ENCODE results near the gene MESD.

The MESD gene

GRCh38 chr15:80958818-80959495 is 30.7 kb downstream of the MESD start:
- DNase-seq (ENCODE audit: low read depth) = no peak

GRCh38 chr15:80957976-80958375 is 31.6 kb downstream of the MESD start:
- no peak for DNase-seq (ENCODE audit: low read depth)

DNA sequence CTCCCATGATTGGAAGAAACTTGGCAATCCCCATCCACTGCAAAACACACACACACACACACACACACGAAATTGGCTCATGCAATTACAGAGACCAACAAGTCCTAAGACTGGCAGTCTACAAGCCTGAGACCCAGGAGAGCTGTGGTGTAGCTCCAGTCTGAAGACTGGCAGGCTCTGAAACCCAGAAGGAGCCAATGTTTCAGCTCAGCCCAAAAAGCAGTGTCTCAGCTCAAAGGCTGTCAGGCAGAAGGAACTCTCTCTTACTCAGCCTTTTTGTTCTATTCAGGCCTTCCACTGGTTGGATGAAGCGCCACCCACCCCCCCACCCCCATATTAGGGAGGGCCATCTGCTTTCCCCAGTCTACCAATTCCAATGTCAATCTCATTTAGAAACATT is 32.1 kb downstream of the MESD start:
- DNase-seq (ENCODE audit: low read depth) = no peak

- DNase-seq (ENCODE audit: low read depth) = peak; percentile 34
Measured at GRCh38 chr15:80955571-80956452, 33.8 kb downstream of the MESD start.

GRCh38 chr15:80953953-80954778 is 35.5 kb downstream of the MESD start:
- DNase-seq (ENCODE audit: low read depth) = no peak

DNA sequence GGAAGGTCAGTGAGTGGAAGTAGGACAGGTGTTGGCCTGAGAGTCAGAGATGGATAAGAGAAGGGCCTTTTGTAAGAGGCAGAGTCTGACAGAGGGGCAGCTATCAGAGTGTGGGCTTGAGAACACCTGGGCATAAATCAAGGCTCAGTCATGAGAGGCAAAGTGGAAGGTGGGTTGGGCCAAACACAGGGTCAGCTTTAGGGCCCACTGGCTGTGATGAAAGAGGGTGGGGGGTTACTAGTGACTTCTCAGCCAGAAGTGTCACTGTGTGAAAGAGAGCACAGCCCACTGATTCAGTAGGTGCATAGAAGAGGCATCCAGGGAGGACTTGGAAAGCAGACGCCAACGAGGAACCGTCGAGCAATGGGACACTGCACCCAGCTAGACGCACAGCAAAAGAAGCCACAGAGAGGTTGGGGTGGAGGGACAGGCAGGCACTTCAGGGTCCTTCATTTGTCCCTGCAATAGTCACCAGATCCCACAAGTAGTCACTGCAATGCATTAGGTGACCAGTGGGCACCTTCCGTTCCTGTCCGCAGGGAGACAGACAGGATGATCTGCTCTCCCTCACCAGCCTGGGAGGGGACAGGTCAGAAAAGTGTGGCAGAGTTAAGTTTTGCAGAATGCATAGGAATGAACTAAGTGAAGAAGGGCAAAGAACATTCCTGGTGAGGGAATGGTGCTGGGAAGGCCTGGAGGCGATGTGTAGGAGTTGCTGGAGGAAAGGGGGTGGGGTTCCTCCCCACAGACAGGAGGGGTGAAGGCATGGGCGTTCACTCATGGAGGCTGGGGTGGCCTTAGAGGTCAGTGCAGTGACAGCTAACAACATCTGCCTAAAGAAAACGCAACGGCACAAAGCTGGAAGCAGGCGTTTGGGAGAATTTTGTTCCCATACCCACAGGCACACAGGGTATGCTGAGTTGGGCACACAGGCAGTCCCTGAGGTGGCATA is 36.3 kb downstream of the MESD start:
- DNase-seq (ENCODE audit: low read depth) = no peak

- no peak for DNase-seq (ENCODE audit: low read depth)
Measured at GRCh38 chr15:80951941-80952340, 37.7 kb downstream of the MESD start.

DNA sequence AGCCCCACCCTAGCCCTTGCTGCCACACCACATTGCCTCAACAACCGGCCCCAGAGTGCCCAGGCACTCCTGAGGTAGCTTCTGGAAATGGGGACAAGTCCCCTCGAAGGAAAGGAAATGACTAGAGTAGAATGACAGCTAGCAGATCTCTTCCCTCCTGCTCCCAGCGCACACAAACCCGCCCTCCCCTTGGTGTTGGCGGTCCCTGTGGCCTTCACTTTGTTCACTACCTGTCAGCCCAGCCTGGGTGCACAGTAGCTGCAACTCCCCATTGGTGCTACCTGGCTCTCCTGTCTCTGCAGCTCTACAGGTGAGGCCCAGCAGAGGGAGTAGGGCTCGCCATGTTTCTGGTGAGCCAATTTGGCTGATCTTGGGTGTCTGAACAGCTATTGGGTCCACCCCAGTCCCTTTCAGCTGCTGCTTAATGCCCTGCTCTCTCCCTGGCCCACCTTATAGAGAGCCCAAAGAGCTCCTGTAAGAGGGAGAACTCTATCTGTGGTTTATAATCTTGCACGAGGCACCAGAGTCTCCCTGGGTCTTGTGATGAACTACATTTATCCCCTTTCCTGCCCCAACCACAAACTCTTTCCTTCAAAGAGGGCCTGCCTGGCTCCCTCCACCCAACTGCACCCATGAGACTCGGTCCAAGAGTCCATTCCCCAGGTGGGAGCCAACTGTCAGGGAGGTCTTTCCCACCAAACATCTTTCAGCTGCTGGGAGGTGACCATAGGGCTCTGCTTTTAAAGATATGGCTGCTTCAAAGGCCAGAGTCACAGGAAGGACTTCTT is 39.1 kb downstream of the MESD start:
- no peak for DNase-seq (ENCODE audit: low read depth)

- DNase-seq (ENCODE audit: low read depth) = no peak
Measured at GRCh38 chr15:80949756-80950155, 39.9 kb downstream of the MESD start.

DNA sequence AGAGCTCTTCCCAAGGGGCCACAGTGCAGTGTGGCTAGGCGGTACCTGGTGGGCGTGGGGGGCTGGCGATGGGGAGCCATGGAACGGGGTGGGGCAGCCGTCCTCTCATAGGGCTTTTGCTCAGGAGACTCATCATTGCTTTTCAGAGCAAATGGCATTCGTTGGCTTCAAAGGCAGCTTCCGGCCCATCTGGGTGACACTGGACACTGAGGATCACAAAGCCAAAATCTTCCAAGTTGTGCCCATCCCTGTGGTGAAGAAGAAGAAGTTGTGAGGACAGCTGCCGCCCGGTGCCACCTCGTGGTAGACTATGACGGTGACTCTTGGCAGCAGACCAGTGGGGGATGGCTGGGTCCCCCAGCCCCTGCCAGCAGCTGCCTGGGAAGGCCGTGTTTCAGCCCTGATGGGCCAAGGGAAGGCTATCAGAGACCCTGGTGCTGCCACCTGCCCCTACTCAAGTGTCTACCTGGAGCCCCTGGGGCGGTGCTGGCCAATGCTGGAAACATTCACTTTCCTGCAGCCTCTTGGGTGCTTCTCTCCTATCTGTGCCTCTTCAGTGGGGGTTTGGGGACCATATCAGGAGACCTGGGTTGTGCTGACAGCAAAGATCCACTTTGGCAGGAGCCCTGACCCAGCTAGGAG is 40.8 kb downstream of the MESD start:
- no peak for DNase-seq (ENCODE audit: low read depth)

- no peak for DNase-seq (ENCODE audit: low read depth)
Measured at GRCh38 chr15:80946576-80946975, 43.0 kb downstream of the MESD start.

DNA sequence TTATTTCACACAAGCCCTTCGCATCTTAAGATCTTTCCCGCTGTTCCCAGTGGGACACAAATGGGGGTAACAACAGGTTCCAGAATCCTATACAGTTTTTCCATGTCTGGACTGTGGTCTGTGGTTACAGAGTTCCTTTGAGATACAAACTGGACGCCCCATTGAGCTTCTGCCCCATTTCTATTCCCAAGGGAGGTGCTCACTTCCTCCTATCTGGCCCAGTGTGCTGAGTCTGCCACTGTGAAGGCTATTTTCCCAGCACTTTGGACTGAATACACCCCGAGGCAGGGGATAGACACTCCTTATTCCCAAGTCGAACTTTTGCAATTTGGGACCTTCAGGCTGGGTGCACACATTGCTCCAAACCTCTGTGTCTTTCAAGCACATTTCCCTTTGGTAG is 44.0 kb downstream of the MESD start:
- DNase-seq (ENCODE audit: low read depth) = no peak

DNA sequence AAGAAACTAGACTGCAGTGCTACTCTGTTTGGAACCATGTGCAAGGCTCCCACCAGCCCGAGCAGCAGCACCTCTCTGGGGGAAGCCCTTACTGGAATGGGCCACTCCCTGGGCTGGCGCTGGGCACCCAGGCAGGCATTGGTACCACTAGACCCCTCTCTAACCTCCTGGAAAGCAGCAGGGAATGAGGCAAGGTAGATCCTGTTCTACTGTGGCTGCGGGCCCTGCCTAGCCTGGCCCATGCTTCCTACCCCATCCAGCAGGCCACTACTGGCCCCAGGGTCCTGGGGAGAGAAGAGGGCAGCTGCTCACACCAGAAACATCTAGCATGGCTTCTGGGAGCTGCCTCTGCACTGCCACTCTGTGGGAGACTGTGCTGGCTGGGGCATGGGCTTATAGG is 44.8 kb downstream of the MESD start:
- no peak for DNase-seq (ENCODE audit: low read depth)

DNA sequence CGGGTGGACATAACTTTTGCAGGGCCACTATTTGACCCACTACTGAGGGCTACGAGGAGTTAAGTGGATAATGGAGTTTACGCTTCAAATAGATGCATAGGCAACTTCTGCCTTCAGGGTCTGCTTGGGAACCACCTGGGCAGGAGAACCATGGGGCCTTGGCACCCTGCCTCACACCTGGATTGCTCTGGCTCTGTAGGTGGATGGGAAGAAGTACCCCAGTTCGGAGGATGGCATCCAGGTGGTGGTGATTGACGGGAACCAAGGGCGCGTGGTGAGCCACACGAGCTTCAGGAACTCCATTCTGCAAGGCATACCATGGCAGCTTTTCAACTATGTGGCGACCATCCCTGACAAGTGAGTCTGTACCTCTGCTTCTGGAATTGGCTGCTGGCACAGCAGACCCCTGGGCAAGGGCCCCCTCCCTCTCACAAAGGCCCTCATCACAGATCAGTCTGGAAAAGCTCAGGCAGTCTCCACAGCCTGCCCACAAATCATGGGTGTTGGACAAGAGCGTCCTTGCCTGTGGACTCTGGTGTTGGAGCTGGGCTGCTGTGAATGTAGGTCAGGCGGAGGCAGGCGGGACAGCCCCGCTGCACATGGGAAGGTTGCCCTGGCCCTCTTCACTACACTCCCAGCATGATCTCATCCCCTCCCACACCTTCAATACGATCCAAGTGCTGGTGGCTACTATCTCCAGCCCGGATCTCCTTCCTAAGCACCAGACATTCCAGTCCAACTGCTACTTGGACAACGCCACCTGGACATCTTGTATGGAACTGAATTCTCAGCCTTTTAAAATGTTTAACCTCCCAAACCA is 46.7 kb downstream of the MESD start:
- DNase-seq (ENCODE audit: low read depth) = no peak

GRCh38 chr15:80942266-80942665 is 47.4 kb downstream of the MESD start:
- no peak for DNase-seq (ENCODE audit: low read depth)

DNA sequence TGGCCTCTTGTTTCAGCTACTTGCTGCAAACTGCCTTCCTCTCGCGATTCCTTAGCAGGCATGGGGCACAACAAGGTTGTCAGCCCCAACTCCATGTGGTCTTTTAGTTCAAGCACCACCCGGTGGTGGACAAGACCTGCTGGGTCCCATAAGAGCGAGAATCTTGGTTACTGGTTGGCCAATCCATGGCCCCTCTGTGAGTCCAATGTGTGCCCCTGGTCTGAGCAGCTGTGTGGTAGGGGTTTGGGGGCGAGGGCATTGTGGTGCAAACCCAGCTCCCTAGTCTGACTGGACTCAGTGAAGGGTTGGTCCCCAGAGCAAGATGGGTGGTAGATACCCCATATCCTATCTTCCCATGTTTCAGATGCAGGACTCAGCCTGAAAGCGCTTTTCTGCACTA is 48.8 kb downstream of the MESD start:
- no peak for DNase-seq (ENCODE audit: low read depth)

DNA sequence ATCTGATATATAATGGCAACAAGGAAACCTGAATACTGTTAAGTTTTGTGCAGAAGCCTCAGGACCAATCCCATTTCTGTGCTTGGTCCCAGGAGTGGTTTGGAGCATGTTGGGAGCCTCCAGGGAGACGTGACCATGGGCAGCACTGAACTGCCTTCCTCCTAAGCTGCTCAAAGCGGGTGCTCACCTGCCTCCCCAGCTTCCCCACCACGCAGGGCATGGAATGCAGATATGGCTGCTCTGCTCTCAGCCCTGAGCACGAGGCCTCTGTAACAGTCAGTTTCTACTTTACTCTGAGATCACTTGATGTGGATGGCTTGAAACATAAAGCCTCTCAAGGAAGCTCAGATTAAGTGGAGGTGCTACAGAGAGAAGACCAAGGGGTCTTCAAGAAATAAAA is 49.3 kb downstream of the MESD start:
- no peak for DNase-seq (ENCODE audit: low read depth)

DNA sequence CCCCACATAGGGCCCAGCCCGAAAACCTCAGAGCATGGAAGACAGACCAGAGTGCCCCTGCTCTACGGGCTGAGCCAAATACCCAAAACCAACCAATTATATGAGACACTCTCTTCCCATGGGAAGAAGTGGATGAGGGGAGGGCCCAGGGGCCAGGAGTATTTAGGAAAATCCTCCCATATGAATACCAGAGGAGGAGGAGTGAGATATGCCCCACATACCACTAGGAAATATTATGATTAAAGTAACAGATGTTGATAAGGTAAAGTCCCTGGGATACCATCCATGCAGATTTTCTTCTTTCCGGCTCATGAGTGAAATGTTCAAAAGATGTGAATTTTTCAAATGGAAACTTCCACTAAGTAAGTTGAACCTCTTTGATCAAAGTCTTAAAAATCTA is 50.4 kb downstream of the MESD start:
- no peak for DNase-seq (ENCODE audit: low read depth)

- DNase-seq (ENCODE audit: low read depth) = no peak
Measured at GRCh38 chr15:80937718-80938117, 51.9 kb downstream of the MESD start.
